GM18508 (cell line): ENCODE results near the gene CKAP2L.
A peak's percentile ranks its signal among the peaks of the same experiment; 100 is the strongest.

ENCODE experiments used
- ATAC-seq: cut with Tn5 transposase; IDR thresholded peaks from one replicate; pipeline ENCODE4 v1.9.1; 2021; ENCODE audit warnings: moderate number of reproducible peaks; ENCODE audit not compliant: insufficient read depth, unreplicated experiment

CKAP2L gene

GRCh38 chr2:112793449-112793978 lies 29.1 kb upstream of the CKAP2L start:
- ATAC-seq: no peak

GRCh38 chr2:112792419-112792818 lies 28.0 kb upstream of the CKAP2L start:
- no peak for ATAC-seq

- no peak for ATAC-seq
These were observed 27.4 kb upstream of the CKAP2L start for GRCh38 chr2:112791693-112792230.

GRCh38 chr2:112791019-112791418 lies 26.6 kb upstream of the CKAP2L start:
- no peak for ATAC-seq

- no peak for ATAC-seq
These were observed 25.9 kb upstream of the CKAP2L start for GRCh38 chr2:112790305-112790704.

- ATAC-seq: no peak
These were observed 24.8 kb upstream of the CKAP2L start for GRCh38 chr2:112789186-112789585.

GRCh38 chr2:112788653-112789052 lies 24.2 kb upstream of the CKAP2L start:
- no peak for ATAC-seq

- no peak for ATAC-seq
These were observed 23.5 kb upstream of the CKAP2L start for GRCh38 chr2:112787729-112788393.

- ATAC-seq: no peak
These were observed 22.9 kb upstream of the CKAP2L start for GRCh38 chr2:112787294-112787693.

GRCh38 chr2:112784199-112785189 lies 20.1 kb upstream of the CKAP2L start, which contains the start of gene IL1A:
TSS of gene IL1A (minus strand) at chr2:112784493. CDS start at chr2:112783770, 723 bp downstream.
- no peak for ATAC-seq

- ATAC-seq: no peak
These were observed 18.8 kb upstream of the CKAP2L start for GRCh38 chr2:112783187-112783714.

- peak; percentile 77 for ATAC-seq
These were observed 17.9 kb upstream of the CKAP2L start for GRCh38 chr2:112782234-112782799.

GRCh38 chr2:112779598-112779997 lies 15.2 kb upstream of the CKAP2L start:
- ATAC-seq: no peak

- no peak for ATAC-seq
These were observed 12.6 kb upstream of the CKAP2L start for GRCh38 chr2:112777036-112777435.

- ATAC-seq: no peak
These were observed 11.7 kb upstream of the CKAP2L start for GRCh38 chr2:112776113-112776512.

GRCh38 chr2:112774536-112775285 lies 10.3 kb upstream of the CKAP2L start:
- ATAC-seq: no peak

GRCh38 chr2:112773556-112773955 lies 9.1 kb upstream of the CKAP2L start:
- ATAC-seq: no peak

- no peak for ATAC-seq
These were observed 8.6 kb upstream of the CKAP2L start for GRCh38 chr2:112772911-112773475.

GRCh38 chr2:112772322-112772721 lies 7.9 kb upstream of the CKAP2L start:
- ATAC-seq: no peak
